HG03442 (cell line): ENCODE data around the gene CRK.
"Not testable (repeated sequence)": the region's sequence is repeated elsewhere in the genome, so short reads cannot be mapped to it uniquely, and the experiment has no call there.

Source experiments
- ATAC-seq: cut with Tn5 transposase; IDR thresholded peaks from one replicate; pipeline ENCODE4 v1.9.1; 2021; ENCODE audit warnings: mild to moderate bottlenecking, moderate library complexity; ENCODE audit not compliant: unreplicated experiment

Gene CRK

GRCh38 chr17:1467898-1468492, 12.0 kb upstream of the CRK start:
- ATAC-seq: no peak

- ATAC-seq: no peak
These were observed 11.2 kb upstream of the CRK start for GRCh38 chr17:1467258-1467657.

GRCh38 chr17:1464186-1464585, 8.2 kb upstream of the CRK start:
- no peak for ATAC-seq

GRCh38 chr17:1462164-1463112, 6.4 kb upstream of the CRK start:
- ATAC-seq: no peak

GRCh38 chr17:1461198-1461944, 5.3 kb upstream of the CRK start:
- ATAC-seq: no peak

GRCh38 chr17:1460233-1460632, 4.2 kb upstream of the CRK start:
- no peak for ATAC-seq

GRCh38 chr17:1455291-1455796, 688 bp downstream of the CRK start:
- peak; percentile 28 for ATAC-seq

- no peak for ATAC-seq
These were observed 1.5 kb downstream of the CRK start for GRCh38 chr17:1454541-1454940.

GRCh38 chr17:1453694-1454093, 2.3 kb downstream of the CRK start:
- not testable (repeated sequence) for ATAC-seq

- no peak for ATAC-seq
These were observed 3.2 kb downstream of the CRK start for GRCh38 chr17:1452836-1453235.

- ATAC-seq: not testable (repeated sequence)
These were observed 5.8 kb downstream of the CRK start for GRCh38 chr17:1450261-1450660.

GRCh38 chr17:1449412-1449967, 6.5 kb downstream of the CRK start:
- no peak for ATAC-seq

- ATAC-seq: no peak
These were observed 9.0 kb downstream of the CRK start for GRCh38 chr17:1447052-1447451.

GRCh38 chr17:1446201-1446600, 9.8 kb downstream of the CRK start:
- ATAC-seq: no peak

- ATAC-seq: not testable (repeated sequence)
These were observed 10.3 kb downstream of the CRK start for GRCh38 chr17:1445695-1446094.

GRCh38 chr17:1442721-1443120, 13.3 kb downstream of the CRK start:
- not testable (repeated sequence) for ATAC-seq

- no peak for ATAC-seq
These were observed 13.8 kb downstream of the CRK start for GRCh38 chr17:1442187-1442586.

GRCh38 chr17:1440921-1441320, 15.1 kb downstream of the CRK start:
- ATAC-seq: no peak

- no peak for ATAC-seq
These were observed 17.4 kb downstream of the CRK start for GRCh38 chr17:1438593-1439083.

- no peak for ATAC-seq
These were observed 20.7 kb downstream of the CRK start for GRCh38 chr17:1435326-1435725.

- no peak for ATAC-seq
These were observed 21.9 kb downstream of the CRK start for GRCh38 chr17:1434150-1434549.
